Daoy (cell line): ENCODE results near the gene NOS1AP. TPM values are rescaled to one million over a fixed set of nuclear protein-coding genes. Genes with fewer than 3 reads are reported as not detected.

ENCODE experiments used
- DNase-seq: peaks from one replicate; pipeline ENCODE4 v3.0.0-alpha.2; 2015; ENCODE audit warnings: low read depth
- total RNA-seq: library from RNA; depleted of rRNA; stranded (reverse); fragments of >200 nt; shearing (Covaris generic); gene quantifications from 2 replicates; pipeline ENCODE4 v1.2.3, GENCODE V29; 2014

Gene NOS1AP
- total RNA-seq, 1 experiment from 2014 or later = 0.06 TPM

- DNase-seq = no peak
These were observed 297.2 kb downstream of the NOS1AP start for GRCh38 chr1:162366671-162367070.

- no peak for DNase-seq
These were observed 297.6 kb downstream of the NOS1AP start for GRCh38 chr1:162367073-162367472.

- DNase-seq = no peak
These were observed 298.3 kb downstream of the NOS1AP start for GRCh38 chr1:162367772-162368171.

GRCh38 chr1:162368451-162368850 lies 299.0 kb downstream of the NOS1AP start:
- DNase-seq = no peak

GRCh38 chr1:162369571-162369970 lies 300.1 kb downstream of the NOS1AP start:
- DNase-seq = no peak

- no peak for DNase-seq
These were observed 300.7 kb downstream of the NOS1AP start for GRCh38 chr1:162370161-162370560.

GRCh38 chr1:162370721-162371120 lies 301.2 kb downstream of the NOS1AP start:
- no peak for DNase-seq

- DNase-seq = no peak
These were observed 302.1 kb downstream of the NOS1AP start for GRCh38 chr1:162371611-162372010.

- no peak for DNase-seq
These were observed 302.9 kb downstream of the NOS1AP start for GRCh38 chr1:162372159-162373071.

GRCh38 chr1:162373072-162373427 lies 303.6 kb downstream of the NOS1AP start:
- DNase-seq = no peak

GRCh38 chr1:162373541-162374260 lies 304.2 kb downstream of the NOS1AP start:
- DNase-seq = no peak

GRCh38 chr1:162374406-162374805 lies 304.9 kb downstream of the NOS1AP start:
- DNase-seq = no peak

GRCh38 chr1:162375463-162375862 lies 306.0 kb downstream of the NOS1AP start:
- DNase-seq = no peak

- DNase-seq = no peak
These were observed 307.2 kb downstream of the NOS1AP start, which contains the start of gene SPATA46 for GRCh38 chr1:162376691-162377090. Gene SPATA46, minus strand, starts transcription at chr1:162376854. Its CDS starts 64 bp downstream, at chr1:162376790.

- DNase-seq = peak; percentile 17
These were observed 310.8 kb downstream of the NOS1AP start for GRCh38 chr1:162380061-162380846.

- DNase-seq = no peak
These were observed 311.9 kb downstream of the NOS1AP start, which contains the start of gene C1orf226 for GRCh38 chr1:162381383-162381782. Gene C1orf226, plus strand, starts transcription at chr1:162381728. Its CDS starts 174 bp downstream, at chr1:162381902.

GRCh38 chr1:162381941-162382750 lies 312.7 kb downstream of the NOS1AP start:
- DNase-seq = no peak

GRCh38 chr1:162383091-162383490 lies 313.6 kb downstream of the NOS1AP start:
- DNase-seq = no peak

GRCh38 chr1:162383516-162383915 lies 314.0 kb downstream of the NOS1AP start:
- DNase-seq = no peak

- DNase-seq = no peak
These were observed 314.6 kb downstream of the NOS1AP start for GRCh38 chr1:162384116-162384515.
